HepG2 (cell line): ENCODE data around the gene PRKN. TPM values are rescaled to one million over a fixed set of nuclear protein-coding genes. Genes with fewer than 3 reads are reported as not detected.

Source experiments
- ATAC-seq: fragments of 200-7000 bp; cut with Tn5 transposase; 3 replicates; pipeline ENCODE4 v1.9.1; 2020; ENCODE audit warnings: mild to moderate bottlenecking, moderate library complexity
- BruUV-seq: library from RNA; stranded (reverse); fragments of 400-500 nt; replicated peaks from 2 replicates; lab custom pipeline; 2021; lab: Mats Ljungman, UMichigan
- CTCF ChIA-PET: fragments of 300-600 bp; formaldehyde crosslinking; extraction: SDS; loops from one replicate; lab custom pipeline; 2021; ENCODE audit warnings: low total read pairs, inconsistent platforms, low intra/inter-chr PET ratio; lab: Yijun Ruan, JAX
- POLR2A ChIA-PET: fragments of 350-600 bp; sonication (Branson Sonifier 250); formaldehyde crosslinking; loops from one replicate; lab custom pipeline; 2020; ENCODE audit warnings: antibody characterized with exemption, inconsistent platforms; lab: Yijun Ruan, JAX
- DNase-seq: peaks from one replicate; pipeline ENCODE4 v3.0.0-alpha.2; 2015; ENCODE audit warnings: low spot score
- FAIRE-seq: peaks from 3 replicates; lab custom pipeline; 2011; peaks lifted over from hg19 to GRCh38; lab: Jason Lieb, UNC
- H2AFZ ChIP-seq: one replicate; pipeline ENCODE4 v1.6.1; 2011; ENCODE audit warnings: low read length, inconsistent platforms
- H3K27ac ChIP-seq: fragments of 300-600 bp; 3 replicates; pipeline ENCODE4 v1.8.0; 2011; ENCODE audit warnings: mixed run types, mild to moderate bottlenecking, mixed read lengths, low read length, inconsistent platforms; ENCODE audit not compliant: insufficient read depth; ENCODE audit errors: extremely low read length
- H3K27me3 ChIP-seq, 2 experiments: fragments of 200-600 bp in 1 of 2; 2 replicates in 1 of 2; 3 replicates in 1 of 2; pipeline versions ENCODE4 v1.6.0 to v1.8.0; 2011; ENCODE audit warnings: low read length in 2 of 2, mild to moderate bottlenecking in 2 of 2, moderate library complexity in 2 of 2, inconsistent platforms in 1 of 2; ENCODE audit not compliant: insufficient read depth in 2 of 2, control insufficient read depth in 1 of 2
- H3K36me3 ChIP-seq, 2 experiments: fragments of 200-600 bp in 1 of 2; replicated peaks in 1 of 2; 2 replicates in 1 of 2; 3 replicates in 1 of 2; pipeline versions ENCODE4 v1.5.1 to v1.8.0; 2011; ENCODE audit warnings: low read length in 2 of 2, inconsistent platforms in 1 of 2; ENCODE audit not compliant: insufficient read depth in 2 of 2, control insufficient read depth in 1 of 2
- H3K4me1 ChIP-seq: 2 replicates; pipeline ENCODE4 v1.5.1; 2012; ENCODE audit warnings: low read length, inconsistent platforms; ENCODE audit not compliant: insufficient read depth
- H3K4me2 ChIP-seq: 2 replicates; pipeline ENCODE4 v1.6.0; 2011; ENCODE audit warnings: low read depth, low read length, inconsistent platforms
- H3K4me3 ChIP-seq, 3 experiments: fragments of 200-600 bp in 1 of 3; sonication (generic), shearing (Covaris generic) in 1 of 3; replicated peaks in 1 of 3; 2 replicates each; pipeline ENCODE4 v1.5.1; 2011 to 2016; ENCODE audit warnings: low read length in 3 of 3, inconsistent platforms in 2 of 3, low read depth in 2 of 3, mild to moderate bottlenecking in 2 of 3, control low read depth in 1 of 3, mixed read lengths in 1 of 3; ENCODE audit not compliant: insufficient read depth in 1 of 3
- H3K79me2 ChIP-seq: one replicate; pipeline ENCODE4 v1.6.1; 2011; ENCODE audit warnings: low read length, inconsistent platforms; ENCODE audit not compliant: insufficient read depth
- H3K9ac ChIP-seq: 2 replicates; pipeline ENCODE4 v1.6.0; 2011; ENCODE audit warnings: mild to moderate bottlenecking, low read depth, low read length, inconsistent platforms; ENCODE audit not compliant: insufficient read depth
- H3K9me3 ChIP-seq: 2 replicates; pipeline ENCODE4 v1.5.1; 2012; ENCODE audit warnings: mild to moderate bottlenecking, low read length
- H4K20me1 ChIP-seq: 2 replicates; pipeline ENCODE4 v1.6.0; 2011; ENCODE audit warnings: inconsistent platforms, mild to moderate bottlenecking, low read length, moderate library complexity; ENCODE audit not compliant: insufficient read depth
- ELF4 ChIP-seq: sonication (generic); formaldehyde crosslinking; IDR thresholded peaks from 2 replicates; pipeline ENCODE4 v1.5.0; 2020; ENCODE audit warnings: missing genetic modification reagents, mild to moderate bottlenecking, moderate library complexity, borderline replicate concordance
- FOSL2 ChIP-seq: sonication (generic); formaldehyde crosslinking; IDR thresholded peaks from 2 replicates; pipeline ENCODE4 v1.4.0; 2020; ENCODE audit warnings: missing genetic modification reagents
- GTF3A ChIP-seq: sonication (generic); formaldehyde crosslinking; conservative IDR thresholded peaks from 2 replicates; pipeline ENCODE4 v1.4.0; 2020; ENCODE audit warnings: mild to moderate bottlenecking, missing genetic modification reagents
- HDAC6 ChIP-seq: fragments of 200-600 bp; sonication (generic); IDR thresholded peaks from 2 replicates; pipeline ENCODE4 v1.7.0; 2017; ENCODE audit warnings: mild to moderate bottlenecking, antibody characterized with exemption, low read length, low read depth
- MXI1 ChIP-seq: IDR thresholded peaks from 3 replicates; pipeline ENCODE4 v1.6.1; 2012; ENCODE audit warnings: low read depth, low read length, inconsistent platforms, borderline replicate concordance
- MYNN ChIP-seq: sonication (generic); formaldehyde crosslinking; IDR thresholded peaks from 2 replicates; pipeline ENCODE4 v1.4.0; 2020; ENCODE audit warnings: mild to moderate bottlenecking, low read depth, missing genetic modification reagents
- NR3C1 ChIP-seq: sonication (generic); formaldehyde crosslinking; IDR thresholded peaks from 2 replicates; pipeline ENCODE4 v1.4.0; 2020; ENCODE audit warnings: missing genetic modification reagents
- RXRA ChIP-seq: sonication (generic); formaldehyde crosslinking; IDR thresholded peaks from 2 replicates; pipeline ENCODE4 v1.5.1; 2020; ENCODE audit warnings: missing genetic modification reagents
- TGIF2 ChIP-seq: IDR thresholded peaks from 2 replicates; pipeline ENCODE4 v1.6.1; 2016; ENCODE audit warnings: control low read depth, missing compliant biosample characterization
- ZFP36L2 ChIP-seq: sonication (generic); formaldehyde crosslinking; IDR thresholded peaks from 2 replicates; pipeline ENCODE4 v1.4.0; 2020; ENCODE audit warnings: missing genetic modification reagents
- ZIK1 ChIP-seq: sonication (generic); formaldehyde crosslinking; IDR thresholded peaks from 2 replicates; pipeline ENCODE4 v1.5.0; 2020; ENCODE audit warnings: mild to moderate bottlenecking, low read depth, missing genetic modification reagents, borderline replicate concordance
- ZNF136 ChIP-seq: sonication (generic); formaldehyde crosslinking; IDR thresholded peaks from 2 replicates; pipeline ENCODE4 v1.8.1; 2022; ENCODE audit warnings: low read depth, mild to moderate bottlenecking, moderate library complexity, missing genetic modification reagents
- ZNF3 ChIP-seq: IDR thresholded peaks from 2 replicates; pipeline ENCODE4 v1.7.0; 2017; ENCODE audit warnings: inconsistent platforms
- ZNF782 ChIP-seq: sonication (generic); formaldehyde crosslinking; IDR thresholded peaks from 2 replicates; pipeline ENCODE4 v1.4.0; 2020; ENCODE audit warnings: missing genetic modification reagents, mild to moderate bottlenecking, borderline replicate concordance
- ZNF850 ChIP-seq: sonication (generic); formaldehyde crosslinking; conservative IDR thresholded peaks from 2 replicates; pipeline ENCODE4 v1.9.0; 2021; ENCODE audit warnings: mild to moderate bottlenecking, missing genetic modification reagents
- WGBS: methylation state at CpG from one replicate; pipeline ENCODE4 v1.1.6; 2017; ENCODE audit warnings: low lambda C conversion rate; 5-methylcytosine and 5-hydroxymethylcytosine counted together
- in situ Hi-C: cut with HindIII; loops from 2 replicates; pipeline ENCODE4 v1.10.0; 2017; ENCODE audit warnings: low pct_unique_long_range_greater_than_20kb; ENCODE audit not compliant: extremely low pct_ligation_motif_present
- intact Hi-C: fragments of 100-400 bp; cut with micrococcal nuclease; formaldehyde crosslinking; loops from one replicate; pipeline ENCODE4 v1.10.0; 2022; ENCODE audit not compliant: unreplicated experiment
- polyA plus RNA-seq, 8 experiments: library from polyadenylated mRNA; depleted of rRNA in 3 of 8; stranded (reverse) in 7 of 8; unstranded in 1 of 8; fragments of >200 nt; fragmentation: Illumina TruSeq in 4 of 8; extraction: Trizol in 4 of 8; gene quantifications; 2 replicates each; pipeline versions ENCODE4 v1.2.1 to v1.2.3, GENCODE V29; 2011 to 2016; ENCODE audit warnings: low read depth in 4 of 8, missing spikeins in 1 of 8, mixed read lengths in 1 of 8; ENCODE audit not compliant: insufficient read depth in 1 of 8
- total RNA-seq, 5 experiments: library from RNA; depleted of rRNA; stranded (reverse); fragments of >200 nt; fragmentation: Illumina TruSeq; extraction: Trizol; gene quantifications; 2 replicates each; pipeline ENCODE4 v1.2.3, GENCODE V29; 2016; ENCODE audit warnings: low read depth in 1 of 5

Gene PRKN
- total and polyA plus RNA-seq, 2 of the 13 experiments (the other 11 are each of a cell fraction or from before 2014, with no cell fraction given) = 0.31 to 0.44 TPM

DNA sequence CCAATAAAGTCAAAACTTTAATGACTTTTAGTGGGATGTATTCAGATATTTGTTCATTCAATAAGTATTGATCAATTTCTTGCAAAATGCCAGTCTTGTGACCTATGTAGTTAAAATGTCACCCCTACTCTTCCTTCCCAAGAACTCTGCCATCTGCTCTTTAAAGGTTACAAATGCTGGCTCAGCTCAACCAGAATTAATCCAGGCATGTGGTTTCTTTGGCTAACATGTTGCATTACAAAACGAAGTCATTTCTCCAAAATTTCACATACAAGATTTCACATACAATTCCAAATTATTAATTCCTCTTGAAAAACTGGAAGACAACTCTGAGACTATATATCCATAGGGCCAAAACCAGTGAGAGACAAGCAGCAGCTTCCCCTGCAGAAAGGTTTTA lies 395.7 kb downstream of the PRKN start:
- no peak for ATAC-seq
- no peak overlapping the region for H2AFZ ChIP-seq
- no peak for TF ChIP-seq MYNN (CRISPR knock-in tag)
- TF ChIP-seq ZFP36L2 = no peak
- TF ChIP-seq RXRA (CRISPR knock-in tag) = no peak
- TF ChIP-seq ZIK1 (CRISPR knock-in tag) = no peak
- no peak for TF ChIP-seq ELF4 (CRISPR knock-in tag)
- TF ChIP-seq MXI1 = no peak
- TF ChIP-seq ZNF136 = no peak
- no peak for TF ChIP-seq ZNF850 (CRISPR knock-in tag)
- TF ChIP-seq ZNF3 (CRISPR knock-in tag) = no peak
- no peak for TF ChIP-seq GTF3A
- TF ChIP-seq HDAC6 = no peak
- TF ChIP-seq NR3C1 (CRISPR knock-in tag) = no peak
- TF ChIP-seq FOSL2 (CRISPR knock-in tag) = no peak
- no peak for TF ChIP-seq ZNF782 (CRISPR knock-in tag)
- TF ChIP-seq TGIF2 (CRISPR knock-in tag) = no peak
- TF ChIP-seq, all 625 proteins: peak for 0
- no peak overlapping the region for H3K4me3 ChIP-seq
- H4K20me1 ChIP-seq = no peaks in the 10 kb centered on the region
- in situ Hi-C loops (no loop called here), intact Hi-C loops (no loop called here)
- no peak overlapping the region for H3K4me2 ChIP-seq
- H3K79me2 ChIP-seq = no peaks in the 10 kb centered on the region
- BruUV-seq = no TSS peak
- H3K9ac ChIP-seq = no peak overlapping the region
- H3K9me3 ChIP-seq = peaks cover 43% of the 10 kb centered on the region
- no peaks in the 10 kb centered on the region for H3K36me3 ChIP-seq
- DNase-seq (no peak), FAIRE-seq (no peak)
- H3K27me3 ChIP-seq = no peaks in the 10 kb centered on the region
- H3K4me1 ChIP-seq = no peaks in the 10 kb centered on the region
- WGBS = 0% methylated on average over 1 of the region's 1 CpG
- ChIA-PET CTCF (no interaction called here), POLR2A (no interaction called here)
- H3K27ac ChIP-seq = no peak overlapping the region
